HG03442 (cell line): ENCODE data around the gene RAP1A.

Source experiments
- ATAC-seq: cut with Tn5 transposase; IDR thresholded peaks from one replicate; pipeline ENCODE4 v1.9.1; 2021; ENCODE audit warnings: mild to moderate bottlenecking, moderate library complexity; ENCODE audit not compliant: unreplicated experiment

The RAP1A gene

DNA sequence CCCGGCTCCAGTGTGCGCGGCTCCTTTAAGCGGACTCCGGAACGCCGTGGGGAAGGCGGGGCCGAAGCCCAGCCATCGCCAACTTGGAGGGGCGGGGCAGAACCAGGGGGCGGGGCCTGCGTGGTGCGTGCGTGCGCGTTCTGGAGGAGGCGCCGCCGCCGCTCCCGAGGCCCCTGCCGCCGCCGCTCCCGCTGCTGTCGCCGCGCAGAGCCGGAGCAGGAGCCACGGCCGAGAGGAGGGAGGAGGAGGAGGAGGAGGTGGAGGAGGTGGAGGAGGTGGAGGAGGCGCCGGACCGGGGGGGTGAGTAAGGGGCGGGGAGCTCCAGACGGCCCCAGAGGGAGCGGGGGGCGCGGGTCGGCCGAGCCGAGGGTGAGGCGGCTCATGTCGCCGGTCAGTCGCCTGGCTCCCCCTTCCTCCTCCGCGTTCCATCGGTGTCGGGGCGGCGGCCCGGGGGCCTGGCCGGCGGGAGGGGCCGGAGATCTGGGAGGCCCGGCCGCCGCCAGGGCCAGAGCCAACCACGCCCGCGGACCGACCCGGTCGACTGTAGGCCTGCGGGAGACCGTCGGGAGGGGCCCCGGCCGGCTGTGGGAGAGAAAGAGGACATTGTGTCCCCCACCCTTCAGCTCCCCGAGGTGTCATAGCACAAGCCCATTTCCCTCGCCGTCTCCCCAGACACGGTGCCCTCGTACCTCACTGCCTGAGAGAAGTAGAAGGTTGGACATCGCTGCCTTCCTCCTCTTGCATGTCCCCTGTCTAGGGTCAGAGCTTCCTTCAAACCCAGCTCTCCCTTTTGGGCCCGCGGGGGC, at the start of gene RAP1A:
Gene RAP1A (plus strand): TSS at position 155 of the 806 bp plus-strand sequence. CDS start 71,572 bp downstream, outside the sequence.
- ATAC-seq, result peak; percentile 59

DNA sequence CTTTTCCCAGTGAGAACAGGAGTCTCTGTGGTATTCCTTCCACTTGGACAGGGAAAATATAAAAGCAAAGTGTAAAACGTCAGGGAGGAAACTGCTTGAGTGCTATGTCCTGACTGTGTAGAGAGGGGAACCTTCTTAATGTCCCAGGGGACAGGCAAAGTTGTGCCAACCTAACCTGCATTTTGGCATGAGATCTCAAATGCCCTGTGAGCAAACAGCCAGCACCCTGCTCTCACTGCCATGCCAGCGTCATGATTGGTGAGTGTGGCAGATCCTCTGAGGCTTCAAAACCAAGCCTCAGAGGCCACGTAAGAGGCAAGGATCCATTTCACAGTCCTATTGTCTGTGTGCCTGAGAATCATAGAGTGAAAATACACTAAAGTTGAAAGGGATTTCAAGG, 49.7 kb upstream of the RAP1A start:
- ATAC-seq, result no peak

DNA sequence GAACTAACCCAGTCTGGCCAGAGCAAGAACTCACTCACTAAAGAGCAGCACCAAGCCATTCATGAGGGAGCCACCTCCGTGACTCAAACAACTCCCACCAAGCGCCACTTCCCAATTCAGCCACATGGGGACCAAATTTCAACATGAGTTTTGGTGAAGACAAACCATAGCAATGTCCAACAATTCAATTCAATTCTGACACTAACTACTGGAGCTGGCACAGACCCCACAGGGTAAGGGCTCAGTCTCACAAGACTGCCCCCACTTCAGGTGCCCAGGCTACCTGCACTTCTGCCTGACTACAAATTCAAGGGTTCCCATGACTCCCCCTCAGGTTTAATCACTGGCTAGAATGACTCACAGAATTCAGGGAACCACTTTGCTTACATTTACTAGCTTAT, 48.8 kb upstream of the RAP1A start:
- ATAC-seq, result no peak

DNA sequence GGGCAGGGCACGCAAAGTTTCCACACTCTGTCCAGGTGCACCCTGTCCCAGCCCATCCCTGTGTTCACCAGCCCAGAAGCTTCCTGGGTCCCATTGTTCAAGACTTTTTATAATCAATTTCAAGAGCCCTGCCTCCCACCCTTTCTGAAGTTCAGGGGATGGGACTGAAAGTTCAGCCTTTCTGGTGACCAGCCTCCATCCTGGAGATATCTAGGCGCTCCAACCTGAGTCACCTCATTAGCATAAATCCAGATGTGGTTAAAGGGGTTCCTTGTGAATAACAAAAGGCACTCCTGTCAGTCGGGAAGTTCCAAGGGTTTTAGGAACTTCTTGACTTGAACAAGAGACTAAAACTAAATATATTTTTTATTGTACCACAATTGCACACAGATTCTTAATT, 48.4 kb upstream of the RAP1A start:
- ATAC-seq, result no peak

DNA sequence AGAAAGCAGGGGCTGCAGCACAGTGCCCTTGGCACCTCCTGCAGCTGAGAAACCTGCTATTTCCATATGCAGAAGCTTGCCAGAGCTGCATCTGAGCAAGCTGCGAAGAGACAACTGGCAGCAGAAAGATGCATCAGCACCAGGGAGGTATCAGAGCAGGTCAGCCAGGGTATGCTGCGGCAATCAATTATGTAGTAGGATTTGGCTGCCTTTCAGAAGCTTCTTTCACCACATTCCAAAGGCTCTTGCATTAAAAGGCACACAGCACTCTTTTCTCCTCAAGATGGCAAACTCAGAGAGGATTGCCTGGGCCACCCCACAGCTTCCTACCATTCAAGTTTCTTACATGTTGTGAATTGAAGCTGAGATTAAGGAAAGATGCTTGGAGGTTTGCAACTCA, 47.6 kb upstream of the RAP1A start:
- no peak for ATAC-seq

DNA sequence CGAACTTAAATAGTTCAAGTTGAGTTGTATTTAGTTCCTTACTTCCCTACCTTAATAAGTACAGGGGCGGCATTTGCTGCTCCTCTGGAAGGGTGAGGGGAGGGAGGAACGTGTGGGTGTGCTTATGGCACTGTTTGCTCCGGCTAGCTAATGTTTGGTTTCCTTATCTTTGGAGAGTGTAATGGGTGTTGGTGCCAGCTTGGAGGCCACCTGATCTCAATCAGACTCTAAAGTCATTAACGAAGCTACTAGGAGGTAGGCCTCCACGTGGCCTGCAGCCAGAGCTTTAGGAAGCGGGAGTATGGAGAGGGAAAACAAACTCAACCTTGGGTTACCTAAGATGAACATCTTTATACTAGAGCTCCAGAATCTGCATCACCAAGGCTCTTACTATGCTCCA, 43.0 kb upstream of the RAP1A start:
- no peak for ATAC-seq

DNA sequence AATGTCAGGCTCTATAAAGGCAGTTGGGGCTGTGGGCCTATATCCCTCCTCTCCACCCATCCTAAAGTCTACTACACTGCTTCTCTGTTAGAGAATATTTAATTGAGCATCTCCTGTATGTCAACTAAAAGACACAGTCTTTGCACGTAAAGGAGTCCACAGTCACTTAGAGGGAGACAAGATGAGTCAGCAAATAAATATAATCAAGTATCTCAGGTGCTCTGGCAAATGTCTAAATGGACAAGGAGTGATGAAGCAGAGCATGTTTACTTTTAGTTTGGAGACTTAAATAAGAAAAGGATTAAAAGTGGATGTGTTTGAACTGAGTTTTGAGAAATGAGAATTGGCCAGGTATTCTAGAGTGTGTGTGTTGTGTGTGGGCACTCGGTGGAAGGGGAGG, 41.8 kb upstream of the RAP1A start:
- no peak for ATAC-seq

DNA sequence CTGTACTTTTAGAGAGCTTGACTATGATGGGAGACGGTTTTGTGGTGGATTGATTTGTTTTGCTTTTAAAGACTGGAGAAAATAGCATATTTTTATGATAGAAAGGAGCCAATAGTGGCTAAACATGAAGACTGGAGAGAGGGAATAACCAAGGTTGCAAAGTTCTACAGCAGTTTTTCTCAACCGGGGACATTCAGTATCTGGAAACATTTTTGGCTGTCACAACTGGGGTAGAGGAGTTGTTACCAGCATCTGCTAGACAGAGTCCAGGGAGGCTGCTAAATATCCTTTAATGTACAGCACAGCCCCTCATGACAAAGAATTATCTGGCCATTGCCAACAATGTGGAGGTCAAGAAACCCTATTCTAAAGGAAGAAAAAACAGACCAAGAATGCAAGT, 38.4 kb upstream of the RAP1A start:
- no peak for ATAC-seq

DNA sequence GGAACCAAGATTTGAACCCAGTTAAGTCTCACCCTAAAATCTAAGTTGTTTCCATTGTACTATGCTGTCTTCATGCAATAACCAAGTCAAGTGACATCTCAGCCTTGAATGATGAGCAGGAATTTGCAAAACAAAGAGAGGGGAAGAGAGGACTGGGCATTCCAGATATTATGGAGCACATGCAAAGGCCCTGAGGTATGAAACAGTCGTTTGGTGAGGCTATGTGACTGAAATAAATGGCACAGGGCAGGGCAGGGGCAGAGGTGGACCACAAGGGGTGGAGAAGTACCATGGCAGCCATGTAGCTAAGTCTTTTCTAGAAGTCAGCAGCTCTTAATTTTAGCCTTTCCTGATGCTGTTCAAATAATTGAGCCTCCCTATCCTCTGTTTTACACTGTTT, 37.6 kb upstream of the RAP1A start:
- ATAC-seq, result no peak

DNA sequence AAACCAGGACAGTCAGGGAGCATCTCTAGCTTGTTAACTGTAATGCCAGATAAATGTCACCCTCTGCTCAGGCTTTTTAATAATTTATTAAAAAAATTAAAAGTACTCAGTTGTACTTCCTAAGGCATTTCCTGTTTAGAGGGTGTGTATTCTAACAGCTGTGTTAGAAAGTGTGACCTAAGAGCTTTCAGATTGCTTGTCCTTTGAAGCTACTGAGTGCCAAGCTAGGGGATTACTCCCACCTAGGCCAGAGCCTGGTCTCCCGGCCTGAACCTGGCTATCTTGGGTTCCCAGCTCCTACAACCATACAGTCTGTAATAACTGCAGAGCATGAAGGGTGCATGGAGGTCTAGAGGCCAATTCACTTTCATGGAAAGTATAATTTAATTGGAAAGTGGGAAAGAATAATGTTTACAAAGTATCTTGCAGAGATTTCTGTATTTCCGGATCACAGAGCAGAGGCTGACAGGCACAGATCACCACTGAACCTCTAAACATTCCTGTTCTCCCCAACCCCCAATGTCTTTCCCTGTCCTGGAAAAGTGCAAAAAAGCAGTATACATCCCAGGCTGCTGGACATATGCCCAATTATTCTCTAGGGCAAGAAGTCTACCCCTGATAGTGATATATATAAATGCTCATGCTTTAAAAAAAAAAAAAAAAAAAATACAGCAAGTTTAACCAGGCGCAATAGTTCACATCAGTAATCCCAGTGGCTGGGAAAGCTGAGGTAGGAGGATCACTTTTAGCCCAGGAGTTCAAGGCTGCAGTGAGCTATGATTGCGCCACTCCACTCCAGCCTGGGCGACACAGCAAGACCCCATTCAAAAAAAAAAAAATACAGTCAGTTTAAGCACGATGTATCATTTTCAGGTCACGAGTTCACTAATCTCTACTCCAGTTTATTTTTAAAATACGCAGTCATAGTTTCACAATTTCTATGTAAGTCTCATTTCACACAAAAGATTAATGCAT, 36.7 kb upstream of the RAP1A start:
- no peak for ATAC-seq

DNA sequence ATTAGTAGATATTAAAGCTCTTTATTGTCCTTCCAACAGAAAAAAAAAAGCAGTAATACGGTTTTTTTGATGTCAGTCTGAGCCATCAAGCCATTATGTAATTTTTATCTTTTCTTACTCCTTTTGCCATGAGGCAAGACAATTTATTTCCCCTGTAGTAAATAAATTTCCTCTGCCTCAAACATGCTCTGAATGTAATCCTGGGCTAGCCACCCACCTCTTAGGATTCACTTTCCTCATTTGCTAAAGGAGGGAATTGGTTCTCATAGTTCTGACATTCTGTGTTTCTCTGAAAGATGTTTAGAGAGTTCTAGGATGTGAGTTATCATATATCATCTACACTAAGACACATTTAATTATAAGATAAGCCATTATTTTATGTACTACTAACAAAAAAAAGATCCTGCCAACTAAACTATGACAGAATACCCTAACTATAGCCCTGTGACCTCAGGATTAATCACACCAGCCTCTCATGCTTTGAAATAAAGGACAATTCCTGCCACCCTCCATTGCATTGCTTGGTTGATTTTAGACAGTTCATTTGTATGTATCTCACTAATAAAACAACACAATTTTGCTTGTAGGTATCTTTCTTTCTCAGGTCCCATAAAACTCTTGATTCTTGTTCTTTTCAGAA, 34.0 kb upstream of the RAP1A start:
- ATAC-seq, result no peak

DNA sequence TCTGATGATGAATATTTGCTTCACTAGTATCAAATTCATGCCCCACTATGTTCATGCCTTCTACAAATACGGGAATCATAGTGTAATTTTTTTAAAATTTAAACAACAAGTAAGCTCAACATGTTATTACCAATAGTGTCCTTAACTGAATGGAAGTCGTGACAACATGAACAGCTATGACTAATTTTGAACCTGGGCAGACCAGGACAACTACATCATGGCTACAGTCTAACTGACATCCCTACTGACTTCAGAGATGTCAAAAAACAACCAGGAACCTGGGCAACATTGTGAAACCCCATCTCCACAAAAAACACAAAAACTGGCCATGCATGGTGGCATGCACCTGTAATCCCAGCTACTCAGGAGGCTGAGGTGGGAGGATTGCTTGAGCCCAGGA, 33.5 kb upstream of the RAP1A start:
- no peak for ATAC-seq

DNA sequence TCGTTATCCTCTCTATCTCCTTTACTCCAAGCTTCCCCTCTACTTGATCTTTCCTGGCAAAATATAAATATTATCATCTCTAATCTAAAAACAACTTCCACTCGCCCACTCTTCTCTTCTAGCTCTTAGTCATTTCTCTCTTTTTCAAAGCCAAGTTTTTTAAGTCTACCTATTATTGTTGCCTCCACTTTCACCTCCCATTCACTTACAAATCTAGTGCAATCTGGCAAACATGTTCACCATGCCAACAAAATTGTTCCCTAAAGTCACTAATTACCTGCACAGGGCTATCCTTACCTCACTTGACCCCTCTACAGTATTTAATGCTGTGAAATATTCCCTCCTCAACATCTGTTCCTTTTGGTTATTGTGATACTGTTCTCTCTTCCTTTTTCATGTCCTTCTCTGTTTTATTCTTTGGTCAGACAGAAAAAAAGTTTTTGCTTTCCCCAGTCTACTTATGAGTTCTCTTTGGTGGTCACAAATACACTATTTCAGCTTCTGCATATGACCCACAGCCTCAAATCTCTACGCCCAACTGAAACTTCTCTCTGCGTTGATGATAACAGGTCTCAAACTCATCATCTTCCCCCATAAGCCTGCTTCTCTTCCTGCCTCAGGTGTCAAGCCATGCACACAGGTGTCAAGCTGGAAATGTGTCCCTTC, 31.9 kb upstream of the RAP1A start:
- no peak for ATAC-seq

DNA sequence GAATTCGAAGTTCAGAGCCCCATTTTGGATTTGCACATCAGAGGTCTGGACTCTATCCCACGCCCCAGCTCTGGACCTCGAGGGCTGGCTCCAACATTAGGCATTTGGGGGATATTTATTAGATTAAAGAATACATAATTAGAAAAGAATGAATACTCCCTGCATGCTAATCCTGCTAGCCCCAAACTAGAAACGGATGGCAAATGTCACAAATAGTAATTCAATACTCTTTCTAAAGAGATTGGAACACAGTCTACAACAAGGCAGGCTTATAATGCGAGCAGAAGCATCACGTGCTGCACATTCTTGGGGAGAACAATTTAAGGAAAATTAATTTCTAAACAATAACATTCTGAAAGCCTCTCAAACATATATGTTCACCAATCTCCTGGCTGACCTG, 27.7 kb upstream of the RAP1A start:
- ATAC-seq, result no peak

DNA sequence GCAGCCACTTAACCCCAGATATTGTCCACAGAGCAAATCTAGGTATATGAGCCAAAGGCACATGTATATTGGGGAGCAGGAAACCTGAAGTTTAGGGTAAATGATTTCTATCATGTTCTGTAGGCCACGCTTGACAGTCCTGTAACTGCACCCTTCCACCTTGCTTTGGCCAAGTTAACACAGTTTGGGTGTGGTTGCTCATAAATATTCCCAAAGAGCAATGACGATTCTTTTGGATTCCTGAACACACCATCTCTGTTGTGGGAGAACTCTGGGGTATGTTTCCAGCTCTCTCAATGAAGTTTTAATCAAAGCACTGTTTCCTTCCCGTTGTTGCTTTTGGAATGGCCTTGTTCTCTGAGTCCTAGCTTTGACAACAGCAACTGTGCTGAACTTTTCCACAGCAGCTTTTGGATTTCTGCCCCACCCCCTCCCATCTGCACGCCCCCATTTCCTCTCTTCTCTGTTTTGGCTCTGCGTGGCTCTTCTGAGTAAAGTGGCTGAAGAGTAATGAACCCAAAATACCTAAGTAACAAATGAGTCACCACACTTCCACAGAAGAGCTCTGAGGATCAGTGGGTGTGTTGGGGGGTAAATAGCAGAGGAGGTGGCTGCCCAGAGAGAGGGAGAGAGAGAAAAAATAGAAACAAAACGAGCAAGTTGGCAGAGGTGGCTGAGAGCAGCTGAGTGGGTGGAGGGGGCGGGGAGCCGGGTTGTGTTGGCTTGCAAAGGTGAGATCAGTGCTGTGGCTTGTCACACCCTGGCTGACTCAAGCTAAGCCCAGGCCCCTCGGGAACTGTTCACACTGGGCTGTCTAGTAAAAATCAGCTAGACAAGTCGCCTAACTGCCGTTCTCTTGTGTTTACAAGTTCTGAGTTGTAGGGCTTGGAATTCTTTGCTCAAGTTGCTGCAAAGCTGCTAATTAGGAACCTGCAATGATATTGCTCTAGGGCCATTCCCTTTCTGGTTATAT, 26.9 kb upstream of the RAP1A start:
- peak; percentile 82 for ATAC-seq

DNA sequence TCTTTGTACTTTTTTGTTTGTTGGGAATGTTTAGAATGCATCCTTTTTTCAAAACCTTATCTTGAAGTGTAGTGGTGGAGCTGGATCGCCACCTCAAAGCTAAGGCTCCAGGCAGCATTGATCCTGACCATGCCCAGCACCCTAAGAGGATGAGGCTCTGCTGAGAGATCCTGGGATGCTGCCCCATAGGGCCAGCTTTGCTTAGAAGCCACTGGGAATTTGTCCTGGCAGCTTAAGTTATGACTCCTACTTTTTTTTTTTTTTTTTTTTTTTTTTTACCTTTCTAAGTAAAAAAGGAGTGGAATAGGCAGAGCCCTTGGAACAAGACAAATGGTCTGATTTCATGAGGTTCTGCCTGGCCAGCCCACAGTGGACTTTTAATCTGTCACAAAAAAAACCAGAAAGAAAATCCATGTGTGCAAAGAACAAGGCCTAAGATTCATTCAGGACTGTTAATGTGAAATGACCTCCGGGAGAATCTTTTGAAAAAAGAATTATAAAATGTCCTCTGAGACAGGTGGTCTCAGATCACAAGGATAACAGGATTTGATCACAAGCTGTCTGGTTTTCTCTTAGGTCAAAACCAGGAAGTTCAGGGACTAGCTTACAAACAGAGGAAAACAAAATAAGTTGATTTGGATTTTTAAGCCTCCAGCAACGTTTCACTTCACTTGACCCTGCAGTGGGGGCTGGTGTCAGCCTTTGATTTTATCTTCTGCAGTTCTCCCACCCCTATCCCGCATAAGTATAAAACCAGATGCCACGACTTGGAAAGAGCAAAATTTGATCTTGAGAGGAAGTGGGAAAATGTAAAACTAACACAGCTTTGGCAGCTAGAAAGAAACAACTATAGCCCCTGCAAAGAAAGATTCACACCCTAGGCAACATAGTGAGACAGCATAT, 25.9 kb upstream of the RAP1A start:
- no peak for ATAC-seq

DNA sequence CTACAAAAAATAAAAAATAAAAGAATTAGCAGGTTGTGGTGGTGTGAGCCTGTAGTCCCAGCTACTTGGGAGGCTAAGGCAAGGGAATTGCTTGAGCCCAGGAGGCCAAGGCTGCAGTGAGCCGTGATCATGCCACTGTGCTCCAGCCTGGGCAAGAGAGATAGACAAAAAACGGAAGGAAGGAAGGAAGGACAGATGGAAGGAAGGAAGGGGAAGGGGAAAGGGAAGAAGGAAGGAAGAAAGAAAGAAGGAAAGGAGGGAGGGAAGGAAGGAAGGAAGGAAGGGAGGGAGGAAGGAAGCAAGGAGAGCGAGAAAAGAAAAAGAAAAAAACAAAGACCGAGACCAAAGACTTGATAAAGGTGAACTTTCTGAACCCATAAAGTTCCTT, 25.3 kb upstream of the RAP1A start:
- ATAC-seq, result no peak

DNA sequence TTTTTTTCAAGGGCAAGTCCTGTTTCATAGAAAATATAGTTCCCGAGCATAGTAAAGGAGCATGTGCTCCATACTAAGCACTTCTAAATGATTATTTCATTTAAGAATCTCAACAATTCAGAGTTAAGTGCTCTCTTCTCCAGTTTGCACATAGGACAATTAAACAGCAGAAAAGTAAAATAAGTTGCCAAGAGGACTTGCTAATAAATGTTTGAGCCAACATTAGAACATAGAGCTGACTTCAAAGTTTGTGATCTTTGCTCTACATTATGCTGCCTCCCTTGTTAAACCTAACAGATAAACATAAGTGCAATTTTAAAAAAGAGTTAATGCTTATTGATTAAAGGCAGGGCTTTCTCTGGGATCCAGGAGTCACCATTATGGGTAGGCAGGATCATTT, 23.8 kb upstream of the RAP1A start:
- ATAC-seq, result no peak

DNA sequence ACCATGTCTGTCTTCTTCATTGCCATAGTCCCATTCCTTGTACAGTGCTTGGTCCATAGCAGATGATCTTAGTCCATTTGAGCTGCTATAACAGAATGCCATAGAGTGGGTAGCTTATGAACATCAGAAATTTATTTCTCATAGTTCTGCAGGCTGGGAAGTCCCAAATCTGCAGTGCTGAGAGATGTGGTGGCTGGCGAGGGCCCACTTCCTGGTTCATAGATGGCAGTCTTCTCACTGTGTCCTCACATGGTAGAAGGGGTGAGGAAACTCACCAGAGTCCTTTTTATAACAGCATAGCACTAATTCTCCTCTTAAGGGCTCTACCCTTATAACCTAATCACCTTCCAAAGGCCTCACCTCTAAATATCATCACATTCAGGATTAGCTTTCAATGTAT, 23.1 kb upstream of the RAP1A start:
- ATAC-seq, result no peak
